NT2/D1 (cell line): ENCODE results near the gene RPL10.

Experiments used
- SUZ12 ChIP-seq: IDR thresholded peaks from 2 replicates; pipeline ENCODE4 v1.6.1; 2011; ENCODE audit not compliant: insufficient read length, insufficient read depth; ENCODE audit errors: extremely low read depth
- ZNF274 ChIP-seq: IDR thresholded peaks from 2 replicates; pipeline ENCODE4 v1.6.1; 2011; ENCODE audit warnings: mild to moderate bottlenecking, low read depth, low read length

DNA sequence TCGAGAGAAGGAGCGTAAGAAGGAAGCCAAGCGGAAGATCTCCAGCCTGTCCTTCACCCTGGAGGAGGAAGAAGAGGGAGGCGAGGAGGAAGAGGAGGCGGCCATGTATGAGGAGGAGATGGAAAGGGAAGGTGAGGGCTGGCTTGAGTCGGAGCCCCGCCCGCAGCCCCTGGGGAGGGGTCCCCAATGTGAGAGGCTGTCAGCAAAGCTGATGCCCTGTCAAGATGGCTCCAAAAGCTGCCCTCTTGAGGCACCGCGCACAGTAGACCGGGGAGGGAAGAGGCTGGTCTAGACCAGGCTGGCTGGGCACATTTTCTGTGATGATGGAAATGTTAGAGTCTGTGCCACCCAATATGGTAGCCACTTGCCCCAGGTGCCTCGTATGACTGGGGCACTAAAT, 48.3 kb downstream of the RPL10 start:
- no peak for TF ChIP-seq ZNF274
- no peak for TF ChIP-seq SUZ12
